ENCODE results near the gene RMDN3.

Gene RMDN3

DNA sequence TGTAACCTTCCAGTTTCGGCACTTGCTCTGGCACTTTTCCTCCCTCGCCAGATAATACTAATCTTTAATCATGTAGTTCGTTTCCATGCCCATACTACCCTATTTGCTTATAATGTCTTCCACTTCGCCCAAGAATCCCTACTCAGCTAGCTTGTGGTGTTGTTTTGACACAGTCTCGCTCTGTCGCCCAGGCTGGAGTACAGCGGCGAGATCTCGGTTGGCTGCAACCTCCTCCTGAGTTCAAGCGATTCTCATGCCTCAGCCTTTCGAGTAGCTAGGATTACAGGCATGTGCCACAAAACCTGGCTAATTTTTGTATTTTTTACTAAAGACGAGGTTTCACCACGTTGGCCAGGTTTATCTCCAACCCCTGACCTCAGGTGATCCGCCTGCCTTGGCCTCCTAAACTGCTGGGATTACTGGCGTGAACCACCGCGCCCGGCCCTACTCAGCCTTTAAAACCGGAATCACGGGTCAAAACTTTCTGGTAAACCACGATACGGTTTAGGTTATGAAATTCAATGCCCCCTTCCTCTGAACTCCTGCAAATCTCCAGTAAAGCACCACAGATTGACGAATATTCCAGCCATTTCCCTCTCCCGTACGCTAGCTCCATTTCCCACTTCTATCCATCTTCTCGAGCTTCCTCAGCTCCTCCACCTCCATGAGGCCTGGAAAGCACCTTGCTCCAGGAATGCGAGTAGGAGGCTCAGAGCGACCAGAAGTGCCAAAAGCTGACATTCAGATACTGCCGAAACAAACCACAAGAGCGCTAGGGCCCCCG is 61.0 kb downstream of the RMDN3 start:
- no peak for DNase-seq

- no peak for DNase-seq
Observed at GRCh38 chr15:40691737-40692136, 63.3 kb downstream of the RMDN3 start.

DNA sequence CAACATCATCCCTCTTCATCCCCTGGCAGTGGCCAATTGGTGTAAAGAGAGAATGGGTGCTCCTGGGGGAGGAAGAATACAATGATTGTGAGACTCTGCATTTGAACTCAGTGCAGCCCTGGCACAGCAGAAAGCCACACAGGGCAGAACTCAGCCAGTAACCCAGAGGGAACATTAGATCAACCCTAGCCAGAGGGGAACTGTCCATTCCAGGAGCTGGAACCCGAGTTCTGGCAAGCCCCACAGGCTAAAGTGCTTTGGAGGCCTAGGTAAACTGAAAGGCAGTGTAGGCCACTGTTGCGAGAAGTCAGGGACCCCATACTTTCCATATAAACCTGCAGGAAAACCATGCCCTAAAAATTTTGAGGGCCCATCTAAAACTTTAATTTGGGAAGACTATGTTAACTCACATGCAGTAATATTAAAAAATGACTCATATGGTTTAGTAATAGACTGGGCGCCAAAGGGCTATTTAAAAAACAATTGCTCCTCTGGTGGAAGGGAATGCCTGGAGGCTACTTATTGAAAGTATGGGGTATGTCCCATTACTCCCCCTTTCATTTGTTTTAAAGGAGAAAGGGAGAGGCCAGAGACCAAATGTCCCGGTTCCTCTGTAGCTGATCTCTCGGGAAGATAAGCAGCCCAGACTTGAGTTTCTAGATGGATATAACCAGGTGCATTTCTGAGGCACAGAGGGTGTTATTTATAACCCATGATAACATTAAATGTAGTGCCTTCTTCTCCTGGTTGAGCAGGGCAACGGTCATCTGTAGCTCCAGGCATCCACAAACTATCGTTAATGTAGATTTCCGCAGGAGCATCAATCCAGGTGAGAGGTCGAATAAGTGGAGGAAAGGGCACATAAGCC is 65.9 kb downstream of the RMDN3 start:
- DNase-seq, result no peak
